ENCODE measurements around the gene SMARCAL1.

SMARCAL1 gene

GRCh38 chr2:216416571-216417307, 4.5 kb downstream of the SMARCAL1 start:
- no peak overlapping the region for H3K9ac ChIP-seq (ENCODE audit: low read length)

GRCh38 chr2:216418981-216419380, 6.7 kb downstream of the SMARCAL1 start:
- no peak for DNase-seq
- no peaks in the 10 kb centered on the region for H3K36me3 ChIP-seq (replicated peaks; ENCODE audit: insufficient read depth, low read length)
- no peaks in the 10 kb centered on the region for H3K27me3 ChIP-seq (replicated peaks; ENCODE audit: insufficient read depth, low read length)
- no peak overlapping the region for H3K9ac ChIP-seq (ENCODE audit: low read length)
- no peaks in the 10 kb centered on the region for H4K20me1 ChIP-seq (ENCODE audit: insufficient read depth, low read length)
- H3K4me2 ChIP-seq (ENCODE audit: low read depth, low read length) = no peak overlapping the region
- H3K4me1 ChIP-seq (ENCODE audit: low read length) = no peaks in the 10 kb centered on the region
- H3K27ac ChIP-seq (ENCODE audit: low read length) = no peak overlapping the region
- no peaks in the 10 kb centered on the region for H3K9me3 ChIP-seq (replicated peaks; ENCODE audit: insufficient read depth, low read length)
- no peaks in the 10 kb centered on the region for H3K79me2 ChIP-seq (ENCODE audit: low read length)
- no peaks in the 10 kb centered on the region for H3F3A ChIP-seq (ENCODE audit: insufficient read depth, low read length)
- TF ChIP-seq EZH2phosphoT487 (IDR thresholded peaks at IDR 0.05; ENCODE audit: low read length) = no peak
- no peak for TF ChIP-seq EZH2 (optimal IDR thresholded peaks at IDR 0.05; ENCODE audit: low read depth, low read length)
- TF ChIP-seq CTCF (IDR thresholded peaks at IDR 0.05; ENCODE audit: low read length) = no peak
- H2AFZ ChIP-seq (ENCODE audit: low read length) = no peak overlapping the region
- no peak overlapping the region for H3K4me3 ChIP-seq (ENCODE audit: low read length)
- H3K9me2 ChIP-seq (replicated peaks; ENCODE audit: insufficient read depth, low read length) = no peaks in the 10 kb centered on the region

More at GRCh38 chr2:216416571-216417307, 4.5 kb downstream of the SMARCAL1 start:
- H3K79me2 ChIP-seq (ENCODE audit: low read length) = no peaks in the 10 kb centered on the region
- H4K20me1 ChIP-seq (ENCODE audit: insufficient read depth, low read length) = no peaks in the 10 kb centered on the region
- DNase-seq = no peak
- H2AFZ ChIP-seq (ENCODE audit: low read length) = no peak overlapping the region
- H3F3A ChIP-seq (ENCODE audit: insufficient read depth, low read length) = no peaks in the 10 kb centered on the region
- no peak overlapping the region for H3K4me2 ChIP-seq (ENCODE audit: low read depth, low read length)
- H3K4me1 ChIP-seq (ENCODE audit: low read length) = no peaks in the 10 kb centered on the region
- H3K9me2 ChIP-seq (replicated peaks; ENCODE audit: insufficient read depth, low read length) = no peaks in the 10 kb centered on the region
- H3K9me3 ChIP-seq (replicated peaks; ENCODE audit: insufficient read depth, low read length) = no peaks in the 10 kb centered on the region
- no peaks in the 10 kb centered on the region for H3K36me3 ChIP-seq (replicated peaks; ENCODE audit: insufficient read depth, low read length)
- TF ChIP-seq EZH2phosphoT487 (IDR thresholded peaks at IDR 0.05; ENCODE audit: low read length) = no peak
- no peak for TF ChIP-seq CTCF (IDR thresholded peaks at IDR 0.05; ENCODE audit: low read length)
- TF ChIP-seq EZH2 (optimal IDR thresholded peaks at IDR 0.05; ENCODE audit: low read depth, low read length) = no peak
- H3K27ac ChIP-seq (ENCODE audit: low read length) = no peak overlapping the region
- no peak overlapping the region for H3K4me3 ChIP-seq (ENCODE audit: low read length)
- no peaks in the 10 kb centered on the region for H3K27me3 ChIP-seq (replicated peaks; ENCODE audit: insufficient read depth, low read length)

- Histone ChIP-seq H3K27ac (ENCODE audit: low read length) (no peak overlapping the region), H3K27me3 (replicated peaks; ENCODE audit: insufficient read depth, low read length) (no peaks in the 10 kb centered on the region), H3K4me1 (ENCODE audit: low read length) (no peaks in the 10 kb centered on the region), H3K9me3 (replicated peaks; ENCODE audit: insufficient read depth, low read length) (no peaks in the 10 kb centered on the region), H3K36me3 (replicated peaks; ENCODE audit: insufficient read depth, low read length) (no peaks in the 10 kb centered on the region), H3K9ac (ENCODE audit: low read length) (no peak overlapping the region), H2AFZ (ENCODE audit: low read length) (no peak overlapping the region), H3K4me3 (ENCODE audit: low read length) (no peak overlapping the region), H3F3A (ENCODE audit: insufficient read depth, low read length) (no peaks in the 10 kb centered on the region), H4K20me1 (ENCODE audit: insufficient read depth, low read length) (no peaks in the 10 kb centered on the region), H3K79me2 (ENCODE audit: low read length) (no peaks in the 10 kb centered on the region), H3K9me2 (replicated peaks; ENCODE audit: insufficient read depth, low read length) (no peaks in the 10 kb centered on the region), H3K4me2 (ENCODE audit: low read depth, low read length) (no peak overlapping the region)
- no peak for DNase-seq
- TF ChIP-seq EZH2phosphoT487 (IDR thresholded peaks at IDR 0.05; ENCODE audit: low read length) (no peak), EZH2 (optimal IDR thresholded peaks at IDR 0.05; ENCODE audit: low read depth, low read length) (no peak), CTCF (IDR thresholded peaks at IDR 0.05; ENCODE audit: low read length) (no peak)
Observed at GRCh38 chr2:216420367-216421101, 8.2 kb downstream of the SMARCAL1 start.
